Epithelial cell of proximal tubule (primary cell): Measurements from ENCODE around the gene CALML5. TPM values are rescaled to one million over a fixed set of nuclear protein-coding genes. Genes with fewer than 3 reads are reported as not detected.

Source experiments
- DNase-seq: peaks from one replicate; pipeline ENCODE4 v3.0.0-alpha.2; 2011; ENCODE audit warnings: low read depth
- H3K4me3 ChIP-seq: 2 replicates; pipeline ENCODE4 v1.5.1; 2011; ENCODE audit warnings: low read depth, mild to moderate bottlenecking, low read length
- total RNA-seq: library from RNA; depleted of rRNA; stranded (reverse); fragments of >200 nt; gene quantifications from 2 replicates; pipeline ENCODE4 v1.2.3, GENCODE V29; 2015
- TF ChIP-seq, protein P1 (sequence below): conservative IDR thresholded peaks from 2 replicates; pipeline ENCODE4 v1.5.1; 2012; ENCODE audit warnings: low read depth, mild to moderate bottlenecking, low read length

Gene CALML5
- total RNA-seq, 1 donor from 2014 or later, result not detected

DNA sequence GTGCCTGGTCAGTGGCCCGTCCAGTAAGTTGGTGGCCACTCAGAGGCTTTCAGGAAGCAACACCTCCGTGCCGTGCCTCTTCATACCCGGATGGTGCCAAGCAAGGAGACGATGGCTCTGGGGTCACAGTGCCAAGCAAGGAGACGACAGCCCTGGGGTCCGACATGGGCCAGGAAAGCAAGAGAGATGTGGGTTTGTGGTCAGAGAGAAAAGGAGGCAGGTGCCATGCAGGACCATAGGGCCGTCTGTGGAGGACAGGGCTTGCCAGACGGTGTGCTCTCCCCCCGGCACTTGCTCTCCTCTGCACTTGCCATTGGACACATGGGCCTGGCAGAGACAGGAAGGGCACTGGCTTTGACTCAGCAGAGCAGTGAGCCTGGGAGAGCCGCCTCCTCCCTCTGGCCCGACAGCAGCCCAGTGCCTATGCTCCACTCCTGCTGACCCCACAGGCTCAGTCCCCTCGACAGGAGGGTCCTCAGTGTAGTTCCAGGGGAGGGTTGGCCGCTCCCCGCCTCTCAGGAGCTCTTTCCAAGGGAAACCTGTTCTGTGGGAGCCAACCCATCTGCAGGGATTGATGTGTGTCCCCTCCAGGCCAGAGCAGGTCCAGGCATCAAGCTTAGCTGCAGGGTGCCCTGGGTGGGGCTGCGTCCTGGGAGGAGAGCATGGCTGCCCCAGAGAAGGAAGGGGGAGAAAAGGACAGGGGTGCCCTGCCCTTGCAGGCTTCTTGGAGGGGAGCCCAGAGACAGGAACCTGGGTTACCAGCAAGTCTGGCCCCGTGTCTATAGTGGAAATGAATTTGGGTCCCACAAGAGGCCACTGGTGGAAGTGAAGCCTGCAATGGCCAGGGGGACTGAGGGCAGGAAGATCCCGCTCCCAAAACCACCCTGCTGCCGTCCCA is 7.6 kb upstream of the CALML5 start:
- H3K4me3 ChIP-seq, result no peak overlapping the region
- TF ChIP-seq, protein P1, sequence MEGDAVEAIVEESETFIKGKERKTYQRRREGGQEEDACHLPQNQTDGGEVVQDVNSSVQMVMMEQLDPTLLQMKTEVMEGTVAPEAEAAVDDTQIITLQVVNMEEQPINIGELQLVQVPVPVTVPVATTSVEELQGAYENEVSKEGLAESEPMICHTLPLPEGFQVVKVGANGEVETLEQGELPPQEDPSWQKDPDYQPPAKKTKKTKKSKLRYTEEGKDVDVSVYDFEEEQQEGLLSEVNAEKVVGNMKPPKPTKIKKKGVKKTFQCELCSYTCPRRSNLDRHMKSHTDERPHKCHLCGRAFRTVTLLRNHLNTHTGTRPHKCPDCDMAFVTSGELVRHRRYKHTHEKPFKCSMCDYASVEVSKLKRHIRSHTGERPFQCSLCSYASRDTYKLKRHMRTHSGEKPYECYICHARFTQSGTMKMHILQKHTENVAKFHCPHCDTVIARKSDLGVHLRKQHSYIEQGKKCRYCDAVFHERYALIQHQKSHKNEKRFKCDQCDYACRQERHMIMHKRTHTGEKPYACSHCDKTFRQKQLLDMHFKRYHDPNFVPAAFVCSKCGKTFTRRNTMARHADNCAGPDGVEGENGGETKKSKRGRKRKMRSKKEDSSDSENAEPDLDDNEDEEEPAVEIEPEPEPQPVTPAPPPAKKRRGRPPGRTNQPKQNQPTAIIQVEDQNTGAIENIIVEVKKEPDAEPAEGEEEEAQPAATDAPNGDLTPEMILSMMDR, result no peak
- DNase-seq, result no peak

DNA sequence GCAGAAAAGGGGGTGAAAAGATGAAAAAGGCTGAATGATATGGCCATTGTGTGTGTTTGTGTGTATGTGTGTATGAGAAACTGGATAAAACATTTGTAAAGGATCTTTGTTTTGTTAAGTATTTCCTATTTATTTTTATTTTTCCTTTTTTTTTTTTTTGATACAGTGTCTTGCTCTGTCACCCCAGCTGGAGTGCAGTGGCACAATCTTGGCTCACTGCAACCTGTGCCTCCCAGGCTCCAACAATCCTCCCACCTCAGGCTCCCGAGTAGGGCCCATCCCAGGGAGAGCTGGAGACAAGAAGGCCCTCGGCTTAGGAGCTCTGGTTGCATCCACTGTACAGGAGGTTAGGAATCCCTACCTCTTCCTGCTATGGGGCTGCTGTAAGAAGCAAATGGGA is 6.9 kb upstream of the CALML5 start:
- no peak overlapping the region for H3K4me3 ChIP-seq
- TF ChIP-seq, protein P1, result no peak
- DNase-seq, result no peak

DNA sequence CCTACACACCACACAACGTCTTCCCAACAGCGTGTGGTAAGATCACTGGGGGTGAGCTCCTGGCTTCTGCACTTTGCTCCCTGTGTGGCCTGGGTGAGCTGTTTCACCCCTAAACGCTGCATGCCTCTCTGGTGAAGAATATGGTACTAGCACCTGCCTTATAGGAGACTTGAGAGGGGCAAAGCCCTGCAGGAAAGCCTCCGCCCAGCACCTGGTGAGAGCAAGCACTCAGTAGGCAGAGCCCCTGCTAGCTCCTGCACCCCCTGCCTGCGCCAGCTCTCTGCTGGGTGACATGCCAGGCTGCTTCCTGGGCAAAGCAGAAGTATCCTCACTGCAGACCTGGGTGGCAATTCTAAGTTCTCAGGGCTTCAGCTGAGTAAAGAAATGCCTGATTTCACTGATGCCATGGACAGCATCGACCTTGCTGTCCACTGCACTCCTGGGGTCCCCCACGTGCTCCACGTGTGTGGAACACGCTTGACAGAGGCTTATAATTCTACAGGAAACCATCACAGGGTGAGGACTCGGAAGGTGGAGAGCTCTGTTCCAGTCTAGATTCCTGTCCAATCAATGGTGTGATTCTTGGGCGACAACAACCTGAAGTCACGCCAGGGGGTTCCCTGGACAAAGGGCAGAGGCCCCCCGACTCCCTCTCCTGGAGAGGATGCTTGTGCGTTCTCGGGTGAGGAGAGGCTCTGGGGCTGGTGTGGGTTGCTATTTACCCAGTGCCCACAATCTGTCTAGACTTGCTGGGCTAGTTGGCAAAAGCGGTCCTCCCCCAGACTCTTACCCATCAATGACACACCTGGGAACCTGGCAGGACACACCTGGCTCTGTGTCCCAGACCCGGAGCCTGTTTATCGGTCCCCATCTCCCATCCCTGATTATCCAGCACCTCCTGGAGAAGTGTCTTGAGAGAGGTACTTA is 5.0 kb upstream of the CALML5 start:
- no peak for DNase-seq
- no peak overlapping the region for H3K4me3 ChIP-seq
- TF ChIP-seq, protein P1, result no peak

DNA sequence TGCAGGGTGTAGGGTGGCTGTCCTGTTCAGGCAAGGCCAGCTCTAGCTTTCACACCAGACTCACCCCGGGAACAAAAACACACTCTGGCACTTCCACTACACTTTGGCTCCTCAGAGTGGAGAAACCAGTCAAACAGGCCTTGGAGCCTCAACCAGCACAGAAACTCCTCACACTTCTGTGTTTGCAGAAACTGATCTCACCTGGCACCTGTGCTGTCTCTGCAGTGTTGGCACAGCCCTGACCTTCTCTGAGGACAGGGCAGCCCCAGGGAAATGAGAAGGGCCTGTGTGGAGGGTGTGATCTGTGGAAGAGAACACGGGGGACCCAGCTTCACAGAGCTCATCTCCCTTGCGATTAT is 4.1 kb upstream of the CALML5 start:
- TF ChIP-seq, protein P1, result no peak
- no peak overlapping the region for H3K4me3 ChIP-seq
- DNase-seq, result no peak

DNA sequence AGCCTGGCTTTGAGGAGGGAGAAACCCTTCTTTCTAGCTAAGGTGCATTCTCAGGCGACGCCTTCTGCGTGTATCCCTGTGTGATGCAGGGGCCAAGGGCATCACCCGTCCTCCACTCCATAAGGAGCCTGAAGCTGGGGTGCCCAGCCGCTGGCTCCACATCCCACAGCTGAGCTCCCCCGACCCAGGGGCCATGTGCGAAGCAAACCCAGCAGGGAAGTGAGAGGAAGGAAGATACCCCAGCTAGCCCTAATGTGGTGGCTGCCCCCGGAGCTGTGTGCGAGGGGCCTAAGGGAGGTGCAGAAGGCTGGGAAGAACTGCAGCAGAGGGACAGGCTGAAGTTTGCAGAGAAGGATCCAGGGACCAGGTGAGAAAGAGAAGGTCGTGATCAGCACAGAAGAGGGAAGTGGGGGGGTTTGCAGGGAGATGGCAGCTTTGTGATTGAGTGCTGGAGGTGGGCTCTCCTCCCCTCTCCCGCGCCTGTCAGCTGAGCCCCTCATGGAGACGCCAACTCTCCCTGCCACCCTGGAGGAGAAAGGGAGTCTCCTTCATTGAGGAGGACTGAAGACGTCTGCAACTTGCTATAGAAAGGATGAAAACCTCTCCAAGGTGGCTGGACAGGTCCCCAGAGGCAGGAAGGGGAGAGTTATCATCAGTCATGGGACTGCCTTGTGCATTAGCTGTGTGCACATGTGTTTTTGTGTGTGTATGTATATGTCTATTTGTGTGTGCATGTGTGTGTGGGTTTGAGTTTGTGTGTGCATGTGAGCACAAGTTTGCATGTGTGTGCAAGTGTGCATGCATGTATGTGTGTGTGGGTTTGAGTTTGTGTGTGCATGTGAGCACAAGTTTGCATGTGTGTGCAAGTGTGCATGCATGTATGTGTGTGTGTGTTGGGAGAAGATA is 3.5 kb upstream of the CALML5 start:
- no peak for DNase-seq
- H3K4me3 ChIP-seq, result no peak overlapping the region
- TF ChIP-seq, protein P1, result no peak

DNA sequence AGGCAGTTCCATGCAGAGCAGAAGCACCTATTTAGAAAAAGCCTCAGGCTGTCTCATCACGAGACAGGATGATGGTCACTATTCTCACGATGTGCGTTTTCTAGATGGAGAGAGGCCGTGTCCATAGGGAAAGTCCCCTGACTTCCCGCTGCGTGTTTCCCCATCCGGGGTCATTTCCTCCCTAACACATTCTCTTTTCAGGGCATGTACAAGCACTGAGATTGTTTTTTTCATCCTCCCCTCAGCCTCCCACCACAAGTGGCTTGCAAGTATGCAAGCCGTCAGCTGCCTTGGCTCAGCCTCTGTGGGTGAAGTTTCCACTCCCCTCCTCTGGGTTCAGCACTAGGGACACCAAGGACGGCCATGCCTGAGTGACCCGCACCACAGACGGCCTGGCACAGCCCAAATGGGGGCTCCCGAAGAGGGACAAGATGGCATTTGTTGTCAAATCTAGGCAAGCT is 2.7 kb upstream of the CALML5 start:
- no peak for DNase-seq
- H3K4me3 ChIP-seq, result no peak overlapping the region
- TF ChIP-seq, protein P1, result no peak
